CD4-positive, alpha-beta T cell treated with Interleukin-21 for 1 hour (primary cell): ENCODE data around the gene RFC4.

Experiments
- DNase-seq: peaks from one replicate; pipeline ENCODE4 v3.0.0-alpha.2; 2020

The RFC4 gene

DNA sequence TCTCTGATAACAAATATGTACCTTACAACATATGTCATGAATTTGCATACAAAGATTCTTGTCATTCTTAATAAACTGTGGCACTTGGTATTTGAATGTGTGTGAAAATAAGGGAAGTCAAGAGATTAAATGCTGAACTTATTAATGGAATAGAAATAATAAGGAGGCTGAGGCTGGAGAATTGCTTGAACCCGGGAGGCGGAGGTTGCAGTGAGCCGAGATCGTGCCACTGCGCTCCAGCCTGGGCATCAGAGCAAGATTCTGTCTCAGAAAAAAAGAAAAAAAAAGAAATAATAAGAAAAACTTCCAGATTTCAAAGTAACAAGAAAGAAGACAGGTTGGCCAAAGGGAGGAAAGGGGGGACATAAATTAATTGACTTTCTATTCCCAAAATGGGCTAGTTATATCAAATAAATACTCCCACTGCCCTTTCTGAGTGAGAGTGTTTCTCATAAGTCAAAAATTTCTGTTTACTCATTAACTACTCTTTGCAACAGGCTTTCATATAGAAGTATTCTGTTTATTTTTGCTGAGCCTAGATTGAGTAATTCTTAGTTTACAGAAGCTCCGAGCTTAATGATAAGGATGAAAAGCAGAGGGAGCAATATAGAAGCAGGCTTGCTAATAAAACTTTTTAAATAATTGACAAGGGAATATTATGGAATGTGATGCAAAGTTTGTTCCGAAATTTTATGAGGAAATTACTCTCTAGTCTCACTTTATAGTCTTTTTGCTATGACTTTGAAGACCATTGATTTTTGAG is 63.5 kb downstream of the RFC4 start:
- no peak for DNase-seq
